ENCODE measurements around the gene TBPL1.
"Not testable (repeated sequence)": the region's sequence is repeated elsewhere in the genome, so short reads cannot be mapped to it uniquely, and the experiment has no call there.

TBPL1 gene

DNA sequence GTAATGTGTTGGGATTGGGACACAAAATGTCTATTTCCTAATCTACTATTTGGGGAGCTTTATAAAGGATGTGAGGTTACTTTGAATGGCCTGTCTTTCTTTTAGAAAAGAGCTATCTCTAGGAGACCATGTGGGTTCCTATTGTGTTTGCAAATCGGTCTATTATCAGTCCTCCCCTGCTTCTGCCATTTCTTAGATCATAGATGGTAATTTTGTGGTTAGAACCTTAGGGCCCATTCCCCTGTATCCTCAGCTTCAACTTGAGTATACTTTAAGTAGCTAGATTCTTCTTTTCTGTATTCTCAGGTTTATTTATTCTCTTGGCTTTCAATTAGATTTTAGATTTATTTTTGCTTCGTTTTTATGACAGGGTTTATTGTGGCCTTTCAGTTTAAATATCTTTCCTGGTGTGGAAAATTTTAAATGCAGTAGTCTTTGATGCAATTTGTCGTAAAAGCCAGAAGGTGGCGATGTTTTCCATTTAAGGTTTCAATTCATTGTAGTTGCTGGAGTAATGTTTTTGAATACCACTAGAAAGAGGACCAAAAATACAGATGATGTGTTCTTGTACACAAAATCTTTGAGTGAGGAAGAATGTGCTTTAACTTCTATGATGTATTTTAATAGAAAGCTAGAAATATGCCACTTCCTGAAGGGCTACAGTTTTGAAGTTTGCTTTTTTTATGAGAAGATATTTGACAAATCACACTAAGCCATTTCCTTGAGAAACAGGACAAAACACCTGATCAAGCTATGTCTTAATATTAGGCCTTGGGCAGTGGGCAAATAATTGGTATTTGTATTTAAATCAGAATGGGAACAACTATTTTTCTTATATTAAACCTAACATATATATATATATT, 20.3 kb downstream of the TBPL1 start:
- no peak for DNase-seq (ENCODE audit: low read depth in 2 of 2)

DNA sequence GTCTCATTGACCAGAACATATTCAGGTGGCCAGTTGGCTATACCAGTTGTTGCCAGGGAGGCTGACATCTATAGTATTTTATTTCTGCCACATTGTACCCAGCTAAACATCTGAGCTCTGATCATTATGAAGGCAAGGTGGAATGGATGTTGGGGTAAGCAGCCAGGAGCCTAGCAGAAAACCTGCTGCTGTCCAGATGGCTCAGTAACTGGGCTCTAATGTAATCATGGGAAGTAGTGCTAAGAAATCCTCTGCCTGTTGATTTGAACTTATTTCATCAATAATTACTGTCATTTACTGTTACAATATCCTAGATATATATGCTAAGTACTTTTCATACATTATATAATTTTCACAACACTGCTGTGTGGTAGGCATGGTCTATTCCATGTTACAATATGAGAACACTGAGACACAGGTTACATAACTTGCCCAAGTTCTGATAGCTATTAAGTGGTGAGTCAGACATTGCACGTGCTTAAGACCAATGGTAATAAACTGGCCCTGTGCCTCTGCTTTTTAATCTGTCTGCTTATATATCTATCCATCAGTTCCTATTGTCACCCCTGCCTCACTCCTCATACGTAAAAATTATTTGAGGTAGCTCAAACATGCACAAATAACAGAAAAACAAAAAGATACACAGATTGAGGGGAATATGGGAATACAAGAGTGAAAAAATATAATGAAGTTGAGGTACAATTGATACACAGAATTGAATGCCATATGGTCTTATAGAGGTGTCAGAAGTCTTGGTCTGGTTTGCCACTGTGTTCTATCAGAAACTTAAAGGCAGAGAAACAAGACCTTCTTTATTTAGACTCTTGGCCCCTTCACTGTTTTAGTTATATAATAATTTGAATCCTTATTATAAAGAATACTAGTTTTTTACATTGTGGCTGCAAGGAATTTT, 25.2 kb downstream of the TBPL1 start:
- no peak for DNase-seq (ENCODE audit: low read depth in 2 of 2)

GRCh38 chr6:133978896-133979240, 25.8 kb downstream of the TBPL1 start:
- no peak for DNase-seq (ENCODE audit: low read depth in 2 of 2)

- DNase-seq (ENCODE audit: low read depth in 2 of 2), result not testable (repeated sequence)
These were observed 26.4 kb downstream of the TBPL1 start for GRCh38 chr6:133979269-133979963.

DNA sequence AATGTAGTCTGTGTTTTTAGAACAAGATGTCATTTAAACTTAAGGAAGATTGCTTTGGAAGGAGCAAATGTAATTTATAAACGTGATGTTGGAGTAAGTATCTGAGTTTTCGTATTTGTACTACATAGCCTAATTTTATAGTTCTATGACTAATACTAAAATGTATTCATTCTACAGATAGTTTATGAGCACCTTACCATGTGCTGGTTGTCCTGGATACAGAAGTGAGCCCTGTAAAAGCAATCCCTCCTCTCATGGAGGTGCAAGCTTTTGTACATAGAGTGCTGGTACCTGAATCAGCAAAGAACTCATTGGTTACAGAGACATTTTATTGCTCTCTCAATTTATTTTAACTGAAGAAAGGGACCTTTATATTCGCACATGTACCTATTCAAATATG, 27.1 kb downstream of the TBPL1 start:
- no peak for DNase-seq (ENCODE audit: low read depth in 2 of 2)

DNA sequence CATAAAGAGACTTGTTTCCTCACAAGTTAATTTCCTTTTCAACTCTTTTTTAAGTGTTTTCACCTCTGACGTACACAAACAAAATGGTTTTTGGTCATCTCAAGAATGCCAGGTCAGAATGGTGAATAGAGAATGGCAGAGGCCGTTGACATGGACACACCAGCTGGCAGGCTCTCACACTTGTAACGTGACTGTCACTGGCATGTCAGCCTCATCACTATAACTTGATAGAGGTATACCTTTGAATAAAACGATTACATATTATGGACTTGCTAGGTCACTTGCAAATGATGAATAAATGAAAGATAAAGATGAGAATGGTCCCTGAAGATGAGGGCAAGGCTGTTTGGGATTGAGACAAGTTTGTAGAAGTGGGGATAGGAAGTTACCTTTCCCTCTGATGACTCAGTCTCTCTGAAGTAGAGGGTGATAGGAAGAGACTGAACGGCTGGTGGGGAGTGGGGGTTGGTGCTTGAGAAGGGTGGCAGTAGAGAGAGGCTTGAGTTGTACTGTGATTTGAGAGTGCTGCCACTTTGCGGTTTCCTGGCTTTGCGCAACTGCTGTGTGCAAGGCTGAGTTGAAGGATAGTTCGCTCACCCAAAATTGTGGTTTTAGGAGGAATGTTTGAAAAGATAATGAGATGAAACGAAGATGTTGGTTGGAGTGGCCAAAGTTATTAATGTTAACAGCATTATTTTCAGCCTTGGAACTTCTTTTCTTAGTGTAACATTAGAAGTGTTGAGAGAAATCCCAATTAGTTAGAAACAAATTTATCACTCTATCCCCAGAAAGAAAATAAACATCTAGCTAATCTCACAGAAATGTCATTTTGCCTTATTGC, 30.3 kb downstream of the TBPL1 start:
- DNase-seq (ENCODE audit: low read depth in 2 of 2), result peak in 1 of 2 donors; percentile 54

GRCh38 chr6:133985970-133986369, 32.9 kb downstream of the TBPL1 start:
- DNase-seq (ENCODE audit: low read depth in 2 of 2), result no peak

GRCh38 chr6:133986942-133987341, 33.9 kb downstream of the TBPL1 start:
- no peak for DNase-seq (ENCODE audit: low read depth in 2 of 2)

DNA sequence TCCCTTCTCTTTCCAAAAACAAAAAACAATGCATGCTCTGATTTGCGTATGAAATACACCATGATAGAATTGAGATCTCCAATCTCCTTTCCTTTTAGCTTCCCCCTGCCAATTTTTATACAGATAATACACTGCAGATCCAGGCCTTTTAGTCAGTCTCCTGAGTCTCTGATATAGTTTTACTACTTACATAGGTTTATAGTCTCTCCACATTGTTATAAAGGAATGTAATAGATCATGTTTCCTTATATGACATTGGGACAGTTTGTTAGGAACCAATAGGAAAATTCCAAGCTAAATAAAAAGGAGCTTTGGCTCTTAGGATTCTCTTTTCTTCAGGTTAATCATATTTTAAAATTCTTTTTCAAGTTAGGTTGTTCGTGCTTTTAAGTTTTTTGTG, 36.5 kb downstream of the TBPL1 start:
- no peak for DNase-seq (ENCODE audit: low read depth in 2 of 2)

DNA sequence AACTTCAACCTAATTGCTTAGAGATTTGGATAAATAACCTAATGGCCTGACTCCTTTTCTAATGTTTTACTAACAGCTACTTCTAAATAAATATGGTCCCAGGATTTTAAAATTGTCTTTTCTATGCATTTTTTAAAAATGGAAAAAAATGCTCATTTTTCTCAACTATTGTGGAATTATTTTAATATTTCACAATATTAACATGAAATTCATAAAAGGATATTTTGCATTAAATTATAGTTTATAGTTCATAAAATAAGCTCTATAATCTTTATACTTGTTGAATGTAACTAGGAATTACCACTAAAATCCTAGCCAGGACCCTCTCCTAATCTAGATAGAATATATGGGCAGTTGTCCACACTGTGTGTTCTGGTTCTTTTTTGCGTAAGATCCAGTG, 37.3 kb downstream of the TBPL1 start:
- no peak for DNase-seq (ENCODE audit: low read depth in 2 of 2)

DNA sequence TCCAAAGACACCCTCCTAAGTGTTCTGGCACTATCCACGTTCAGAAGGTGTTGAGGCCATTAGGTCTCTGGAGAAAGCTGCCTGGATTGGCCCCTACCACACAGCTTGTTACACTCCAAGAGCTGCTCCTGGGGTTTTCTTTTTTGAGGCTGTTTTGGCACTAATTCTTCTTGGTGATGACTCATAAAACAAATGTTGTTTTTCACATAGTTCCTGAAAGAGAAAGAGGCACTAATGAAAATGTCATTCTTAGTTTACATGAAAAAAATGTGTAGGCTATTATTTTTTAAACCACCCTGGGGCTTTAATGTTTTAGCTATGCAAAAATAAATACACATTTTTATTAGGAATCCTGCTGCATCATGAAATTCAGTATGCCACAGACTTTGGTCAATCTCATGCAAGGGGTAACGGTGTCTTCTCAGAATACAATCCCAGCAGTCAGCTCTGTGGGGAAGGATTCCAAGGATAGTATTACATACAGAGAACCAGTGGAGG, 38.1 kb downstream of the TBPL1 start:
- no peak for DNase-seq (ENCODE audit: low read depth in 2 of 2)

DNA sequence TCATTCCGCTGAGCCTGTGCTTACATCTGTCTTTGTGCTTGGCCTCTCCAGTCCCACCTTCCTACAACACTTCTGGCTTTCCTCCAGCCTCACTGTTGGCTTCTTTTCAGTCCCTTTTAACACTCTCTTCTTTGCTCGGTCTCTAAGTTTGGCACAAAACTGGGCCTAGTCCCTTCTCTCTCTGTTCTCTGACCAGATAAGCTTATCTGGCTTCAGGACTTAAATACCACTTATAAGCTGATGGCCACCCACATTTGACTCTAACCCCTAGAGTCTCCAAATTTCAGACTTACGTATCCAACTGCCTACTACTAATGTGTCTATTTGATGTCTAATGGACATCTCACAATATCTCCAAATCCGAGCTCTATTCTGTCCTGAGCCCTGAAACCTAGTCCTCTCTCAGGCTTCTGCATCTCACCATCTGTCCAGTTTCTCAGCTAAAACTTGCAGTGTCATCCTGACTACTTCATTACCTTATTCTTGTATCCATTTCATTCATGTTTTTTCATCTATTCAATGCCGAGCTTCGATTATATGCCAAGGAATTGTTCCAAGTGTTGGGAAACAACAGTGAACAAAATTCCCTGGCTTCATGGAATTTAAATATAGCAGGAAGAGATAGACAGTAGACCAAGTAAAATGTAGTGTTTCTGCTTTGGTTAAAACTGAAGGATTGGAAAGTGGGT, 40.1 kb downstream of the TBPL1 start:
- DNase-seq (ENCODE audit: low read depth in 2 of 2), result no peak

- no peak for DNase-seq (ENCODE audit: low read depth in 2 of 2)
These were observed 42.3 kb downstream of the TBPL1 start for GRCh38 chr6:133995296-133995695.

DNA sequence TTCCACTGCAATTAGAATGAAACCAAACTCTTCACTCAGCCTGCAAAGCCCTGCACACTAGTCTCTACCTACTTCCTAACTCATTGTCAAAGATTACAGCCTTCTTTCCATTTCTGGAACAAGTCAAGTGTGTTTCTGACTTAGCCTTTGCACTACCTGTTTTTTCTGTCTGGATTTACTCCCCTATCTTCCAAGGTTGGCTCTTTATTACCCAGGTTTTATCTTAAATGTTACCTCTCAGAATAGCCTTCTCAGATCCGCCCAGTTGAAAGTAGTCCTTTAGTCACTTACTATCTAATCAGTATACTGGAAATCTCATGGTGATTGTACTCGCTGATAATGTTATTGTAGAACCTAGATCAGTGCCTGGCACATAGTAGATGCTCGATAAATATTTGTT, 42.7 kb downstream of the TBPL1 start:
- no peak for DNase-seq (ENCODE audit: low read depth in 2 of 2)

DNA sequence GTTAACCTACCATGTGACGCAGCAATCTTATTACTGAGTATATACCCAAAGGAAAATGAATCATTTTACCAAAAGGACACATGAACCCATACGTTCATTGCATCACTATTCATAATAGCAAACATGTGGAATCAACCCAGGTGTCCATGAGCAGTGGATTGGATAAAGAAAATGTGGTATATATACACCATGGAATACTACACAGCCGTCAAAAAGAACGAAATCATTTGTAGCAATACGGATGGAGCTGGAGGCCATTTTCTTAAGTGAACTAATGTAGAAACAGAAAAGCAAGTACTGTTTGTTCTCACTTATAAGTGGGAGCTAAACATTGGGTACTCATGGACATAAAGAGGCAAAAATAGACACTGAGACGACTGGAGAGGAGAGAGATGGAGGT, 44.2 kb downstream of the TBPL1 start:
- no peak for DNase-seq (ENCODE audit: low read depth in 2 of 2)

- no peak for DNase-seq (ENCODE audit: low read depth in 2 of 2)
These were observed 46.3 kb downstream of the TBPL1 start for GRCh38 chr6:133999305-133999704.

DNA sequence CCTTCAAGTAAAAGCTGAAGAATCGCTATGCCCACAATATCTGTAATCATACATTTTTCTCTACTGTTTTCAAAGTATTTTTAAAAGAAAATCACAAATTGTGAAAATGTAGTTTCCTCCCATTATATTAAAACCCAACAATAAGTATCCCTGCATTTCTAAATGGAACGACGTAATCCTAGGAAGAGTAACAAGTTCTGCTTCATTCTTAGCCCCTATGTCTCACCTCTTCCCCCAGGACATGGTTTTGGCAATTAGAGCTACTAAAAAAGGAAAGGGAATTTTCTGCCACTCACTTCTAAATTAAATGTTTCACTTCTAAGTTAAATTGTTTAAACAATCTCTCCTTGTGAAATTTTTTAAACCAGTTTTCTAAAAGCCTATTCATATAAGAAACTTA, 47.4 kb downstream of the TBPL1 start:
- no peak for DNase-seq (ENCODE audit: low read depth in 2 of 2)

- no peak for DNase-seq (ENCODE audit: low read depth in 2 of 2)
These were observed 49.8 kb downstream of the TBPL1 start for GRCh38 chr6:134002821-134003220.

GRCh38 chr6:134003542-134003951, 50.5 kb downstream of the TBPL1 start:
- DNase-seq (ENCODE audit: low read depth in 2 of 2), result no peak

DNA sequence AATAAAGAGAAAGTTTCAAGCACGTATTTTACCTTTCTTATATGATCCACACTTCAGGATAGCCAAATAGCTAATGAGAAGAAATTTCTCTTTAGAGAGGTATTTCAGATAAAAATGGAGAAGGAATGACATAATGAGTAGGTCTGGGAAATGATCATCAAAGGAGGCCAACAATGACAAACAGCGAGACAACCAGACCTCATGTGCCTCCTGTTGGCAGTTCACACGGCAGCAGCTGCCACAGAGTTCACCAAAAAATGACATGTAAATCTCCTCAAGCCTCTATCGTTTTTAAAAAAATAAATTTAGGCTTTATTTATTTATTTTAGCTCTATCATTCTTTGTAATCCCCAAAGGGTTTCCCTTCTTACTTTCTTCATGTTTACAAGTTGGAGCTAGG, 51.7 kb downstream of the TBPL1 start:
- no peak for DNase-seq (ENCODE audit: low read depth in 2 of 2)

GRCh38 chr6:134005800-134006199, 52.8 kb downstream of the TBPL1 start:
- no peak for DNase-seq (ENCODE audit: low read depth in 2 of 2)
